Ovary (tissue), 9 donors: ENCODE measurements around the gene SMIM8. TPM values are rescaled to one million over a fixed set of nuclear protein-coding genes. Genes with fewer than 3 reads are reported as not detected.
"Not testable (repeated sequence)": the region's sequence is repeated elsewhere in the genome, so short reads cannot be mapped to it uniquely, and the experiment has no call there.

Experiments
- DNase-seq, 5 donors: peaks; one replicate each; pipeline ENCODE4 v3.0.0-alpha.2; 2019 to 2020
- H3K27ac ChIP-seq, 2 donors: fragments of 200-600 bp; one replicate each; pipeline versions ENCODE4 v1.5.1 to v1.8.0; 2019 to 2022
- H3K27me3 ChIP-seq: fragments of 200-600 bp; one replicate; pipeline ENCODE4 v1.8.0; 2022
- H3K36me3 ChIP-seq: fragments of 200-600 bp; sonication (generic); one replicate; pipeline ENCODE4 v1.5.1; 2019
- H3K4me1 ChIP-seq: one replicate; pipeline ENCODE4 v1.8.1; 2013; ENCODE audit warnings: mild to moderate bottlenecking, moderate library complexity; ENCODE audit not compliant: insufficient read depth
- H3K4me3 ChIP-seq: fragments of 200-600 bp; sonication (generic); one replicate; pipeline ENCODE4 v1.5.1; 2017
- H3K9me3 ChIP-seq, 2 donors: fragments of 200-600 bp in 1 of 2; sonication (generic) in 1 of 2; one replicate each; pipeline versions ENCODE4 v1.5.1 to v1.8.1; 2013 to 2019; ENCODE audit warnings: mild to moderate bottlenecking in 1 of 2, moderate library complexity in 1 of 2
- EP300 ChIP-seq: sonication (generic); formaldehyde crosslinking; IDR thresholded peaks from one replicate; pipeline ENCODE4 v1.6.1; 2017; ENCODE audit warnings: antibody characterized with exemption
- POLR2A ChIP-seq: fragments of 450-650 bp; IDR thresholded peaks from one replicate; pipeline ENCODE4 v1.6.1; 2017; ENCODE audit warnings: antibody characterized with exemption, mild to moderate bottlenecking, moderate library complexity
- WGBS, 3 donors: extraction: QIAGEN DNeasy Blood & Tissue Kit in 1 of 3; methylation state at CpG; one replicate each; pipeline versions ENCODE4 v1.1.5 to v1.1.7; 2013 to 2017; 5-methylcytosine and 5-hydroxymethylcytosine counted together
- intact Hi-C, 4 donors: fragments of 100-400 bp; cut with DNase I; formaldehyde crosslinking; loops; one replicate each; pipeline versions ENCODE4 v1.11.0 to v1.15.1; 2022 to 2023
- polyA plus RNA-seq, 2 donors: library from polyadenylated mRNA; stranded (reverse); fragments of 200-250 nt in 1 of 2; fragments of 350-450 nt in 1 of 2; fragmentation: Illumina TruSeq in 1 of 2; extraction: RNeasy Lipid Tissue Mini Kit (QIAGEN cat#74804) in 1 of 2; gene quantifications; one replicate each; pipeline ENCODE4 v1.2.3, GENCODE V29; 2013 to 2014
- total RNA-seq, 7 donors: library from RNA; depleted of rRNA in 2 of 7; stranded (reverse); fragments of >200 nt in 2 of 7; fragmentation: NEBNext Ultra II Directional in 3 of 7; extraction: Animal tissue kit (Norgen Biotek cat#: 25700) in 3 of 7; gene quantifications; one replicate each; pipeline versions ENCODE4 v1.1.0 to v1.2.4, GENCODE V29; 2016 to 2023
- TF ChIP-seq, protein P1 (sequence below), 3 donors: fragments of 450-650 bp in 2 of 3; fragments of 200-600 bp in 1 of 3; IDR thresholded peaks; one replicate each; pipeline versions ENCODE4 v1.5.1 to v1.8.0; 2016 to 2022; ENCODE audit warnings: antibody characterized with exemption in 3 of 3, mild to moderate bottlenecking in 1 of 3
- donor health status: DM: no; HTN: no; CAD: no; lungs with moderate emphysema.
- donor health status: DM: no; HTN: no; CAD: no.
- donor health status: Bipolar disorder and iron deficiency.
- donor health status: DM: yes; HTN: yes; CAD: no.
- donor health status: DM: no; HTN: no; CAD: no.
- donor health status: DM: yes; HTN: yes; CAD: no.

SMIM8 gene
- total and polyA plus RNA-seq, 9 donors = 5.9 to 18.6 (median 12.2) TPM

DNA sequence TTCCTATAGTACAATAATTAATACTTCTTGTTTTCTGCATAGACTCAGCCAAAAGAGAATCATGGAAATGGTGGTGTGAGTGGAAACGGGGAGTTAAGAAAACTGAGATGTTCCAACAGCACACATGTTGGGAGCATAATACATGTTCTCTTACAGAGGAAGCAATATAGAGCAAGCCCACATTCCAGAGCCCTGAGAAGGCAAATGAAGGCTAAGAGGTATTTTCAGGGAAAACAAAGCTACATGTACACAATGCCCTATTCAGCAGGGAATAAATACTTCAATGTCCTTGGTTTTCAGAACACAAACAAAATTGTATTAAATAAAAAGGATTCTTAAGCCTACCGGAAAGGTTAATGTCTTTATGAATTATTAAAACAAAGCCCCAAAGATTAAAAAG is 35.1 kb upstream of the SMIM8 start:
- H3K9me3 ChIP-seq = no peaks in the 10 kb centered on the region
- 48 to 62% (median 56%) methylated on average over 2 of the region's 2 CpGs for WGBS, 3 donors
- intact Hi-C loops = no loop called here
- no peaks in the 10 kb centered on the region for H3K36me3 ChIP-seq
- no peaks in the 10 kb centered on the region for H3K4me1 ChIP-seq
- no peak for TF ChIP-seq EP300
- TF ChIP-seq, protein P1, sequence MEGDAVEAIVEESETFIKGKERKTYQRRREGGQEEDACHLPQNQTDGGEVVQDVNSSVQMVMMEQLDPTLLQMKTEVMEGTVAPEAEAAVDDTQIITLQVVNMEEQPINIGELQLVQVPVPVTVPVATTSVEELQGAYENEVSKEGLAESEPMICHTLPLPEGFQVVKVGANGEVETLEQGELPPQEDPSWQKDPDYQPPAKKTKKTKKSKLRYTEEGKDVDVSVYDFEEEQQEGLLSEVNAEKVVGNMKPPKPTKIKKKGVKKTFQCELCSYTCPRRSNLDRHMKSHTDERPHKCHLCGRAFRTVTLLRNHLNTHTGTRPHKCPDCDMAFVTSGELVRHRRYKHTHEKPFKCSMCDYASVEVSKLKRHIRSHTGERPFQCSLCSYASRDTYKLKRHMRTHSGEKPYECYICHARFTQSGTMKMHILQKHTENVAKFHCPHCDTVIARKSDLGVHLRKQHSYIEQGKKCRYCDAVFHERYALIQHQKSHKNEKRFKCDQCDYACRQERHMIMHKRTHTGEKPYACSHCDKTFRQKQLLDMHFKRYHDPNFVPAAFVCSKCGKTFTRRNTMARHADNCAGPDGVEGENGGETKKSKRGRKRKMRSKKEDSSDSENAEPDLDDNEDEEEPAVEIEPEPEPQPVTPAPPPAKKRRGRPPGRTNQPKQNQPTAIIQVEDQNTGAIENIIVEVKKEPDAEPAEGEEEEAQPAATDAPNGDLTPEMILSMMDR (IDR thresholded peaks at IDR 0.05) = no peak
- TF ChIP-seq POLR2A = no peak
- no peak overlapping the region for H3K27ac ChIP-seq
- H3K4me3 ChIP-seq = no peak overlapping the region
- H3K27me3 ChIP-seq = no peaks in the 10 kb centered on the region
- no peak for DNase-seq

DNA sequence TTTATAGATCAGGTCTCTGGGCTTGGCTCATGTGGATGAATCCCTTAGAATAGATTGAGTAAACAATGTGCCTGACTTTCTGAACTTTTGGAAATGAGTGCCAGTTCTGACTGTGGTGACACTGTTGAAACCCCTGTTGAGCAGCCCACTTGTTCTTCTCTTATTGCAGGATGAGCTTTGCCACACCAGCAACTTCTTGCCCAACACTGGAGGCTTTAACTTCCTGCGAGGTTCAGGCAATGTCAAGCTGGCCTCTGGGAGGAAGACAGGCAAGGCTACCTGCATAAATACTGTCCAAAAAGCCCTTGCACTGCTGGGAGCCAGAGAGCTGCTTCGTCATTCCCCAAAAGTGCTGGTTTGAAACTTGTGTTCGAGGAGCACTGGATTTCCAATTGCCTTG is 32.8 kb upstream of the SMIM8 start:
- no peak for DNase-seq
- Histone ChIP-seq H3K27me3 (no peaks in the 10 kb centered on the region), H3K4me3 (no peak overlapping the region), H3K9me3 (no peaks in the 10 kb centered on the region), H3K27ac (no peak overlapping the region), H3K4me1 (no peaks in the 10 kb centered on the region), H3K36me3 (no peaks in the 10 kb centered on the region)
- intact Hi-C loops = no loop called here
- TF ChIP-seq EP300 (no peak), POLR2A (no peak)
- TF ChIP-seq, protein P1 (IDR thresholded peaks at IDR 0.05) = no peak
- 82 to 94% (median 90%) methylated on average over 3 of the region's 3 CpGs for WGBS, 3 donors

DNA sequence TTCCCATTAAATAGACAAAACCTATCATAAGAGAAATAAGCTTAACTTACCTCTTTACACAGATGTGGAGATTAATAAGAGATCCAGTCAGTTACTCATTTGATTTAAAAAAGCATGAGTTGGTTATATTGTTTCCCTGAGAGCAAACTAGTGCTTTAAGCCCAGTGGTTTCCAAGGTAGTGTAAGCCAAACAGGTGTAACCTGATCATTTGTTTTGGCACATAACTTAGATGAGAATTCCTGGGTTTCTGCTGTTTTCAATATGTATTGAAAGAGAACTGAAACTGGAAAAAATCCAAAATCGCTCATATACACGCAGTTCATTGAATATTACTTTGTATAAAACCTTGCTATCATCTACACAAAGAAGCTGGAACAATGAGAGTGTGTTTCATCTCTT is 30.5 kb upstream of the SMIM8 start:
- no peaks in the 10 kb centered on the region for H3K27me3 ChIP-seq
- WGBS, 3 donors = 87 to 91% (median 88%) methylated on average over 2 of the region's 2 CpGs
- intact Hi-C loops = no loop called here
- TF ChIP-seq POLR2A (no peak), EP300 (no peak)
- TF ChIP-seq, protein P1 (IDR thresholded peaks at IDR 0.05) = no peak
- no peaks in the 10 kb centered on the region for H3K4me1 ChIP-seq
- DNase-seq = no peak
- H3K36me3 ChIP-seq = no peaks in the 10 kb centered on the region
- no peak overlapping the region for H3K4me3 ChIP-seq
- H3K9me3 ChIP-seq = no peaks in the 10 kb centered on the region
- no peak overlapping the region for H3K27ac ChIP-seq

DNA sequence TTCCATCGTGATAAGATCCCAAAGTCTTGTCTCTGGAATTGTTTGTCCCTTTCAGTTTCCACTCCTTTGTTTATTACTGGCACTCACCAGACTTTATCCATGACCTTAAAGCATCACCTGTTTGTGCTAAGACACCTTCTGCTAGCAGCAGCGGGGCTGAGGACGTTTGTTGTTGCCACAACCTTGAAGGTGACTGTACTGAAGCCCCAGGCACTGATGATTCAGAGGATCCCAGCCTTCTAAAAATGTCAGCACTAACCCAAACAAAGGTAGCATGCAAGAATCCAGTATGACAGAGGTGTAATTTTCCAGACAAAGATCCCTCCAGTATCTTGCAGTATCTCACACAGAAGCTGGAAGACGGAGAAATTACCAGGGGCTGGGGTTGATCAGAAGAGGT is 28.9 kb upstream of the SMIM8 start:
- H3K36me3 ChIP-seq = no peaks in the 10 kb centered on the region
- no peak overlapping the region for H3K27ac ChIP-seq
- TF ChIP-seq POLR2A (no peak), EP300 (no peak)
- TF ChIP-seq, protein P1 (IDR thresholded peaks at IDR 0.05) = no peak
- no peak overlapping the region for H3K4me3 ChIP-seq
- H3K9me3 ChIP-seq = no peaks in the 10 kb centered on the region
- no peaks in the 10 kb centered on the region for H3K27me3 ChIP-seq
- no peaks in the 10 kb centered on the region for H3K4me1 ChIP-seq
- no peak for DNase-seq
- WGBS, 3 donors = 82 to 83% (median 83%) methylated on average over 4 of the region's 4 CpGs
- intact Hi-C loops = no loop called here

DNA sequence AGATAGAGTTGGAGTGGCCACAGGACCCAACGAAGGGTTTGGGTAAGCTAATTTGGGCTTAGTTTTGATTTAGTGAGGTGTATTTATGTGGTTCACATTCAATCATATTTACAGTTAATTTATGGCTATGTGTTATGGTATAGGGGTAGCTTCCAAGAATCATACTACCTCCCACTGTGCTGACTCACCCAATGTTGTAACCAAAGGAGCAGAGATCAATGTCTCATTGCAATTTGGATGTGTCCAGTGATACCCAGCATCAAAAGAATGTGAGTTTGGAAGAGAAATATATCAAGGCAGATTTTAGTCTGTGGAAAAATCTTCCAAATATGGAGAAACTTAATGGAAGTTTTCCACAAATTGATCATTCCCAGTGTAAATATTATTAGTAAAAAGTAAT is 25.3 kb upstream of the SMIM8 start:
- no peaks in the 10 kb centered on the region for H3K36me3 ChIP-seq
- no peaks in the 10 kb centered on the region for H3K27me3 ChIP-seq
- DNase-seq = no peak
- H3K4me3 ChIP-seq = no peak overlapping the region
- H3K27ac ChIP-seq = no peak overlapping the region
- intact Hi-C loops = no loop called here
- H3K4me1 ChIP-seq = no peaks in the 10 kb centered on the region
- TF ChIP-seq POLR2A = no peak
- TF ChIP-seq, protein P1 (IDR thresholded peaks at IDR 0.05) = no peak
- no peak for TF ChIP-seq EP300
- WGBS, 3 donors = 48 to 56% (median 52%) methylated on average over 1 of the region's 1 CpG
- no peaks in the 10 kb centered on the region for H3K9me3 ChIP-seq

DNA sequence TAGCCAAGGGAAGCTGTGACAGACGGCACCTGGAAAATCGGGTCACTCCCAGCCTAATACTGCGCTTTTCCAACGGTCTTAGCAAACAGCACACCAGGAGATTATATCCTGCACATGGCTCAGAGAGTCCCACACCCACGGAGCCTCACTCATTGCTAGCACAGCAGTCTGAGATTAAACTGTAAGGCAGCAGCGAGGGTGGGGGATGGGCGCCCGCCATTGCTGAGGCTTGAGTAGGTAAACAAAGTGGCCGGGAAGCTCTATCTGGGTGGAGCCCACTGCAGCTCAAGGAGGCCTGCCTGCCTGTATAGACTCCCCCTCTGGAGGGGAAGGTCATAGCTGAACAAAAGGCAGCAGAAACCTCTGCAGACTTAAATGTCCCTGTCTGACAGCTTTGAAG is 21.1 kb upstream of the SMIM8 start:
- intact Hi-C loops, DNase-seq: not testable (repeated sequence)
- 80 to 82% (median 81%) methylated on average over 9 of the region's 9 CpGs for WGBS, 3 donors

More for the DNA sequence above, 21.1 kb upstream of the SMIM8 start:
- H3K27ac ChIP-seq, H3K4me1 ChIP-seq, H3K4me3 ChIP-seq, H3K36me3 ChIP-seq, H3K9me3 ChIP-seq, H3K27me3 ChIP-seq: not testable (repeated sequence)
